GM12878 (cell line): ENCODE measurements around the gene RSL24D1. TPM values are rescaled to one million over a fixed set of nuclear protein-coding genes. Genes with fewer than 3 reads are reported as not detected.
A peak's percentile ranks its signal among the peaks of the same experiment; 100 is the strongest.

ENCODE experiments used
- ASH2L ChIP-seq: fragments of 300-600, 200-600 bp; sonication (generic); IDR thresholded peaks from 2 replicates; pipeline ENCODE4 v1.6.1; 2017; ENCODE audit warnings: low read depth, mild to moderate bottlenecking, borderline replicate concordance
- ATF2 ChIP-seq: IDR thresholded peaks from 2 replicates; pipeline ENCODE4 v1.6.1; 2012; ENCODE audit warnings: low read length, inconsistent platforms
- CEBPB ChIP-seq, 2 experiments: fragments of 150-350 bp in 1 of 2; IDR thresholded peaks; 2 replicates each; pipeline ENCODE4 v1.6.1; 2012 to 2014; ENCODE audit warnings: low read depth in 2 of 2, low read length in 2 of 2, borderline replicate concordance in 1 of 2, inconsistent platforms in 1 of 2
- HDAC2 ChIP-seq: fragments of 200-600 bp; sonication (generic); IDR thresholded peaks from 2 replicates; pipeline ENCODE4 v1.6.1; 2017
- IRF4 ChIP-seq: IDR thresholded peaks from 2 replicates; pipeline ENCODE4 v1.6.1; 2011; ENCODE audit warnings: low read depth, low read length
- KLF5 ChIP-seq: fragments of 450-650 bp; IDR thresholded peaks from 2 replicates; pipeline ENCODE4 v1.6.1; 2014; ENCODE audit warnings: mild to moderate bottlenecking; ENCODE audit not compliant: partially characterized antibody
- MYB ChIP-seq: fragments of 150-350 bp; IDR thresholded peaks from 2 replicates; pipeline ENCODE4 v1.6.1; 2014; ENCODE audit warnings: mild to moderate bottlenecking, low read depth, low read length, borderline replicate concordance
- RBBP5 ChIP-seq: fragments of 200-600 bp; sonication (generic); conservative IDR thresholded peaks from 2 replicates; pipeline ENCODE4 v1.6.1; 2016
- RELA ChIP-seq: fragments of 450-650 bp; IDR thresholded peaks from 2 replicates; pipeline ENCODE4 v1.8.0; 2014; ENCODE audit warnings: borderline replicate concordance; ENCODE audit not compliant: partially characterized antibody
- TAF1 ChIP-seq: IDR thresholded peaks from 2 replicates; pipeline ENCODE4 v1.6.1; 2011; ENCODE audit warnings: mild to moderate bottlenecking, low read depth, low read length, borderline replicate concordance
- YY1 ChIP-seq: IDR thresholded peaks from 2 replicates; pipeline ENCODE4 v1.6.1; 2011; ENCODE audit warnings: low read depth, mild to moderate bottlenecking, low read length
- ZBTB4 ChIP-seq: fragments of 450-650 bp; formaldehyde crosslinking; IDR thresholded peaks from 2 replicates; pipeline ENCODE4 v1.4.0; 2022; ENCODE audit warnings: mild to moderate bottlenecking, moderate library complexity
- polyA plus RNA-seq, 11 experiments: library from polyadenylated mRNA; depleted of rRNA in 4 of 11; unstranded in 6 of 11; stranded (reverse) in 5 of 11; fragments of >200 nt; fragmentation: Nextera tagmentation in 4 of 11; fragmentation: Illumina TruSeq in 1 of 11; extraction: Ambion mirVana in 4 of 11; extraction: Trizol in 1 of 11; gene quantifications; 1 replicate in 1 of 11; 2 replicates in 10 of 11; pipeline versions ENCODE4 v1.2.1 to v1.2.3, GENCODE V29; 2011 to 2016; ENCODE audit warnings: inconsistent platforms in 2 of 11, missing spikeins in 2 of 11, low read depth in 1 of 11
- total RNA-seq, 4 experiments: library from RNA; depleted of rRNA in 3 of 4; stranded (reverse); fragments of >200 nt in 3 of 4; fragmentation: Illumina TruSeq in 1 of 4; extraction: Trizol in 1 of 4; gene quantifications; 2 replicates each; pipeline versions ENCODE4 v1.2.1 to v1.2.3, GENCODE V29; 2013 to 2021

The RSL24D1 gene
- total and polyA plus RNA-seq, 10 of the 15 experiments (the other 5 are each of a cell fraction or from before 2014, with no cell fraction given), result 94.9 to 249 (median 121) TPM

GRCh38 chr15:55196458-55197361 lies at the start of gene RSL24D1 (continued):
- TF ChIP-seq MYB (no peak), TAF1 (peak; percentile 75), ASH2L (peak; percentile 66; the same call in 1 of the 2 replicates), RBBP5 (no peak), HDAC2 (no peak), IRF4 (no peak), ZBTB4 (no peak), CEBPB (IDR thresholded peaks at IDR 0.05; ENCODE audit: borderline replicate concordance in 1 of 2, low read depth in 2 of 2, low read length in 2 of 2) (peak in 1 of 2 experiments; percentile 91; a peak in 2 of 4 replicates), YY1 (no peak), KLF5 (peak; percentile 46), ATF2 (peak; percentile 64), RELA (no peak)
